DMS153 (cell line): Measurements from ENCODE around the gene HIRIP3.
"Not testable (repeated sequence)": the region's sequence is repeated elsewhere in the genome, so short reads cannot be mapped to it uniquely, and the experiment has no call there.

Experiments used
- DNase-seq: peaks from one replicate; lab custom pipeline; 2025; lab: John Stamatoyannopoulos, UW

Gene HIRIP3, protein sequence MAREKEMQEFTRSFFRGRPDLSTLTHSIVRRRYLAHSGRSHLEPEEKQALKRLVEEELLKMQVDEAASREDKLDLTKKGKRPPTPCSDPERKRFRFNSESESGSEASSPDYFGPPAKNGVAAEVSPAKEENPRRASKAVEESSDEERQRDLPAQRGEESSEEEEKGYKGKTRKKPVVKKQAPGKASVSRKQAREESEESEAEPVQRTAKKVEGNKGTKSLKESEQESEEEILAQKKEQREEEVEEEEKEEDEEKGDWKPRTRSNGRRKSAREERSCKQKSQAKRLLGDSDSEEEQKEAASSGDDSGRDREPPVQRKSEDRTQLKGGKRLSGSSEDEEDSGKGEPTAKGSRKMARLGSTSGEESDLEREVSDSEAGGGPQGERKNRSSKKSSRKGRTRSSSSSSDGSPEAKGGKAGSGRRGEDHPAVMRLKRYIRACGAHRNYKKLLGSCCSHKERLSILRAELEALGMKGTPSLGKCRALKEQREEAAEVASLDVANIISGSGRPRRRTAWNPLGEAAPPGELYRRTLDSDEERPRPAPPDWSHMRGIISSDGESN

DNA sequence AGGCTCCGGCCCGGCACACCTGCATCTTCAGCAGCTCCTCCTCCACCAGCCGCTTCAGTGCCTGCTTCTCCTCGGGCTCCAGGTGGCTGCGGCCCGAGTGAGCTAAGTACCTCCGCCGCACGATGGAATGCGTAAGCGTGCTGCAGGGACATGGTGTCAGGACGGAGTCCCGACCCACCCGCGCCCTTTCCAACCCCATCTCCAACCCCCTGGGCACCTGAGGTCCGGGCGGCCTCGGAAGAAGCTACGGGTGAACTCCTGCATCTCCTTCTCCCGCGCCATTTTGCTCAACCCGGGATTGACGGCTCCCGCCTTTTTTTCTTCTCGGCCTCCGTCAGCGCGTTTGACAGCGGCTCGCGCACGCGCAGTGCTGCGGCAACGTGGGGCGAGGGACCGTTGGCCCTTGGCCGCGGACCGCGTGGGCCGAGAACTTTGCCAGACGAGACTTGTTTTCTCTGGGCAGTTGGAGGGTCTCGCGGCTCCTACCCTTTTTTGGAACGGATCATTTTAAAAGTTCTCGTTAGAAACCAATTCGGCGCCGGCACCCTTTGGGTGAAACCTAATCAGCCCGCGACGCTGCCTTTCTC, at the start of gene HIRIP3:
TSS of gene HIRIP3 (minus strand) at position 294 of the 587 bp plus-strand sequence. CDS start at position 282, 12 bp downstream.
- peak; percentile 71 for DNase-seq

DNA sequence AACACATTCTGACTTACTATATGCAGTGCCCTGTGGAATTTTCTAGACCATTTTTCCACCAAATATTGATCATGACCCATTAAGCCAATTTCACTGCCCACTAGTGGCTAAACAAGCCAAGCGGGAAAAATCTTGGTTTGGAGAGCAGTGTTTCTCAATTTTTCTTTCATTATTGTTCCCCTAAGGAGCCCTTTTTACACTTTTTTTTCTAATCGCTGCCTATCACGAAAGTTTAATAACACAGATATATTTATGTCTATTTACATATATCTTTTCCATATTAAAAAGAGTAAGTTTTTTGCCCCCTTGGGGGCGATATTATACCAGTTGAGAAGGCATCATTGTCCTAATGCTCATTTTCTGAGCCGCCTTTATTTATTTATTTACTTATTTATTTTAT, 46.4 kb upstream of the HIRIP3 start:
- no peak for DNase-seq

DNA sequence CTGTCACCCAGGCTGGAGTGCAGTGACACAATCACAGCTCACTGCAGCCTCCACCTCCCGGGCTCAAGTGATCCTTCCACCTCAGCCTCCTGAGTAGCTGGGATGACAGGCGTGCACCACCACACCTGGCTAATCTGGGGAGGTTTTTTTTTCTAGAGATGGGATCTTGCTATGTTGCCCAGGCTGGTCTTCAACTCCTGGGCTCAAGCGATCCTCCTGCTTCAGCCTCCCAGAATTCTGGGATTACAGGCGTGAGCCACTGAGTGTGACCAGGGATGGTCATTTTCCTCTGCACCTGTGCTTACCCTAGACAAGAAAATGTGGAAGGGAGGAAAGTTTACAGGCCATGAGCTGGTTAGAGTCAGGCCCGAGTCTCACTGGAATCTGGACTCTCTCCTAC, 45.3 kb upstream of the HIRIP3 start:
- DNase-seq, result not testable (repeated sequence)

DNA sequence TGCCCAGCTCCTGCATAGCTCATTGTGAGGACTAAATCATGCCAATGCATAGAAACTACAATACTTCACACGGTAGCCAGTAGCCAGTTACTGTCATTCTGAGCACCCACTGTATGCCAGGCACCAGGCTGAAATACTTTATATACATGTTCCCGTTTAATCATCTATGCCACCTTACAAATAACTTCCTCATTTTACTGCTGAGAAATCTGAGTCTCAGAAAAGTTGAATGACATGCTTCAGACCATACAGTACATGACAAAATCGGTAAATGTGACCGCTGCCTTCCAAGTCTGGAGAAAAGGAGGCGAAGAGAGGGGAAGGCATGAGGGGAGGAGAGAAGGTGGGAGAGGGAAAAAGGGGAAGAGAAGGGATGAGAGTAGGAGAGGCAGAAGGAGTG, 44.8 kb upstream of the HIRIP3 start:
- DNase-seq, result no peak

DNA sequence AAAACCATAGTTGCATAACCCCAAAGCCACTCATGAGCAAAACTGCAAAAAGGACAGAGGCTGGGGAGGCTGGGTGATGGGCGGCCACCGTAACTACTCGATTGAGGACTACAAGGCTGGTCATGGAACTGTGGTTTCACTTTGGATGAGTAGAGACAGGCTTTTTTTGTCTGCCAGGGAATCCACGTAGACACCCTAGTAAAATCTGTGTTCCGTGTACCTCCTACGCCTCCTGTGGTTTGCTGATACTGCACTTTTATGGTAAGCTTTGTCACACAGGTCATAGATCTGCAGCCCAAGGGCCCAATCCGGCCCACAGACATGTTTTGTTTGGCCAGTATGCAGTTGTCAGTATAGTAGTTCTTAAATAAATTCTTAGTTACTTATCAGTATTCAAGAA, 37.9 kb upstream of the HIRIP3 start:
- no peak for DNase-seq

DNA sequence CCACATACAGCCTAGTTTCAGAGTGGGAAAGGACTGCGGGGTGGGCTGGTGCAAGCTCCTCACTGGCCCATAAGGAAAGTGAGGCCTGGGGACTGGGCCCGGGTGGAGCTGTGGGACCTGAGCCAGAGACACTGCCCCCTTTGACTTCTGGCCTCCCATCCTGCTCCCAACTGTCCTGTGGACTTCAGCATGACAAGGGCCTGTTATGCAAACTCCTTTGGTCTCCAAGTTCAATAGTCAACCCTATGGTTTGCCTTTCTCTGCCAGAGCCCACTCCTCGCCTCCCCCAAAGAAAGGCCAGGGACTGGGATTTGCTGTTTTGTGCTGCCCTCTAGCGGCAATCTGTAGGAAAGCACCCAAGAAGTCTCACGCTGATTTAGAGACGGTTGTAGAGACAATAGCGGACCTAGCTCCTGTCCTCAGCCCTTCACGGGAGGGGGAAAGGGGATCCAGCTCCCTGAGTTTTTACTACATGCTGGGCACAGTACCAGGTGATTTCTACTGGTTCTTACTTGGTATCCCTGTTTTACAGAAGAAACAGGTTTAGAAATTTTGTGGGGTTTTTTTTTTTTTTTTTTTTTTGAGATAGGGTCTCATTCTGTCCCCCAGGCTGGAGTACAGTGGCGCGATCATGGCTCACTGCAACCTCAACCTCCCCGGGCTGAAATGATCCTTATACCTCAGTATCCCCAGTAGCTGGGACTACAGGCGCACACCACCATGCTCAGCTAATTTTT, 36.8 kb upstream of the HIRIP3 start:
- DNase-seq, result peak; percentile 59

DNA sequence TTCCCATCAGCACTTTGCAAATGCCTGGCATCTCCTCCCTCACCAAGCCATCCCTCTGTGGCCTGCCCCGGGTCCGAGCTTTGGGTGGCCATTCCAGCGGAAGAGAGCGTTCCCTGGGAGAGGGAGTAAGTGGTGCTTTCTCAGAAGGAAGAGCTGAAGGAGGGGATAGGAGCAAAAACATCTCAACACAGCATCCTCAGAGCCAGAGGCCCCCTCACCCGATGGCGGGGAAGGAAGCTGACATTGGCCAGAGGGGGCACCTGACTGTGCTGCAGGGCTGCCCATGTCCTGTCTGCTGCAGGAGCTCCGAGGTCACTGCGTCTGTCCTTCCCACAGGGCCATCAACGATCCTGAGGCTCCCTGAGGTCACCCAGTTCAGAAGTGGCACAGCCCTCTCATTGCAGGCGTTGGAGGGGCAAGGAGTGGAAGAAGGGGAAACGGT, 36.1 kb upstream of the HIRIP3 start:
- no peak for DNase-seq

DNA sequence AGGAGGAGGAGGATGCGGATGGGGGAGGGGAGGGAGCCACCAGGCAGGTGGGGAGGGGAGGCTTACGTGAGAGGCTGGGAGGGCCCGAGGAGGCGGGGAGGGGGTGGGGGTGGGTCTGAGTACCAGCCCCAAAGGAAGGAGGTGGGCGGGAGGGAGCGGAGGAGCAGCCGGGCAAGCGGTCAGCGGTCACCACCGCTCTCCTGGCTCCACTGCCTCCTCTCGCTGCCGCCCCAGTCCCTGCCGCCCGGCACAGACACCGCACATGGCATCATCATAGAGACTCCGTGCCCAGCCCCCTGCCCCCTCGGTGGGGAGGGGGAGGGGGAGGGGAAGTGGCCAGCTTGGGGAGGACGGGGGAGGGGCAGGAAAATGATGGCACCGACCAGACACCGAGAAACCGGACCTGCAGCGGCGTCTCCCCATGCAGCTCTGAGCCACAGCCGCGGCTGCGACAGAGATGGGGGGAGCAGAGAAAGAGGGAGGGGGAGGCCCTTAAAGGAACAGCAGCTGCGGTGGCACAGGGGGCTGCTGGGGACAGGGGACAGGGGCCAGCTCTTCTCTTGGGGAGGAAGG, 35.5 kb upstream of the HIRIP3 start, which contains the start of gene TLCD3B:
TSS of gene TLCD3B (minus strand) at position 431 of the 573 bp plus-strand sequence. CDS start 744 bp downstream, outside the sequence.
- no peak for DNase-seq

DNA sequence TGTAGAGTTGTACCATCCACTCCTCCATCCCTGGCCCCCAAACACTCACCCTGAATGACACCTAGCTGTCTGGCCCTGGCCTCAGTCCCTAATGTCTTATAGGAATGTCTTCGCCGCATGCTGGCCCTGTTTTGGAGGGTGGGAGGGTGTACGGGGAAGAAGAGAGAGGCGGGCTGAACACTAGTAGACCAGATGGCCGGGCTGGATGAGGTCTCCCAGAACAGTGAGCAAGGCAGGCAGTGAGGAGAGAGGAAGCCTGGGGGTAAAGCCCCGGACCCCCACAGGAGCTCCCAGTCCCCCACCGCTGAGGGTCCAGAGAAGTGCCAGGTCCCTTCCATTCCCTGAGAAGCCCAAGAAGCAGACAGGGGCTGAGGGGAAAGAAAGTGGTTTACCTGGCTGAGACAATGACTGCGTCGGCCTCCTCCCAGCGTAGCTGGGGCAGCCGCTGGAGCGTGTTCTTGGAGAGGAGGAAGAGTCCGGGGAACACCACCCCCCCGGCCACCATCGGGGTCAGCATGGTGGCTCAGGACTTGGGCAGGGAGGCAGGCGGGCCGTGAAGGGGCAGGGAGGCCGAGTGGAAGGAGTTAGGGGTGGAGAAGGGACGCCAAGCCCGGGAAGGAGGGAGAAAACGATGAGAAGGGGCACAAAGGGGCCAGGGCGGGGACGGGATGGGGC, 34.7 kb upstream of the HIRIP3 start:
- no peak for DNase-seq

DNA sequence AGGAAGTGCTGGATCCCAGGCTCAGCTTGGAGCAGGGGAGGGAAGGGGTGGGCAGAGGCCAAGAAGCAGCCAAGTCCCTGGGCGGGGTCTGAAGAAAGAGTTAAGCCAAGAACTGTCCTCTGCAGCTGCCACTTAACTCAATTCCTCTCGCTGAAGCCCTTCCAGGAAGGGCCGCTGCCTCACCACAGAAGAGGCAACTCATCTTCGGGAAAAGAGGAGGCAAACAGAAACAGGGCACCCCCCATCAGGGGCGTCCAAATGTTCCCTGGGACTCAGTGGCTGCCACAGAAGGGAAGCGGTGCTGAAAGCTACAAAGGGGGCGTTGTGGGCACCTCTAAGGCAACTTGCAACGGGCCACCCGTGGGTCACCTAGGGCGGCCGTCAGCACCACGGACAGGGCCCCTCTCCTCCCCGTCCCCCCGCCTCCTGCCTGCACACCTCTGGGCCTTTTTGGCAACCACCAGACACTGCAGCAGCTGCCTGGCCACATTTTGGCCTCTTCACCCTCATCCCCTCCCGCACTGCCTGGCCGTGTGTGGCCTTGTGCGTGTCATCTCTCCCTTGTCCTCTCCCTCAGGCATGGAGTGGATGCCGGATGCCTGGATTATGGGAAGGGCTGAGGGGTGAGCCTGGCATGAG, 33.1 kb upstream of the HIRIP3 start:
- no peak for DNase-seq

DNA sequence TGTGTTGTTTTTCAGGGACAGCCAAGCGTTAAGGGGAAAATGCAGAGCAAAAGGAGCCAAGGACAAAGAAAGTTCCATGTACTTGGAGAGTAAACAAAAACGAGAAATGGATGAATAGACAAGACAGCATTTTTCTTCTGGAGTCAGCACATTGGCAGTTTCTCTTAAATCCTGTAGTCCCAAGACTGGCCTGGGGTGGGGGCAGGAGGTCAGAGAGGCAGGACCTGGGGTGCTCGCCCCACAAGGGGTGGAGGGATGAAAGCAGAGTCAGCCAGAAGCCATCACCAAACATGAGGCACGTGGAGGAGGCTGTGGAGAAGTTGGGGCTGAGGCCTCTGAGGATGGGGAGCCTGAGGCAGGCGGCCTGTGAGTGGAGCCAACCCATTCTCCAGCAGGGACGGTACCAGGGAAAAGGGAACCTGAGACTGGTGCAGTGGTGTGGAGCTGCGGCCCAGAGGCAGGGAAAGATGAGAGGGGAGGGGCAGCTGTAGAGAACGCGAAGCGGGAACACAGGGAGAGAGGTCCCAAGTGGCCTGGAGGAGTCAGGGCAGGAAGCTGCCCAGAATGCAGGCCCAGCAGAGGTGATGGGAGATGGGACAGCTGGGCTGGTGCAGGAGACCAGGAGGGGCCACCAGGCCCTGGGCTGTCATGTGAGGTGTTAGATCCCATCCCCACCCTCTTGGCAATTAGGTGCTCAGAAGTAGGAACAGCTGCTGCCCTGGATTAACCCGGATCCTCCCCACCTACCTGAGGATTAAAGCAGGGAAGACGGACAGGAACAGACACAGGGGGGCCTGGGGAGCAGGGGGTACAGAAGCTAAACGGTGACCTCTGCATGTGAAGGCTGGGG, 32.4 kb upstream of the HIRIP3 start:
- DNase-seq, result no peak

DNA sequence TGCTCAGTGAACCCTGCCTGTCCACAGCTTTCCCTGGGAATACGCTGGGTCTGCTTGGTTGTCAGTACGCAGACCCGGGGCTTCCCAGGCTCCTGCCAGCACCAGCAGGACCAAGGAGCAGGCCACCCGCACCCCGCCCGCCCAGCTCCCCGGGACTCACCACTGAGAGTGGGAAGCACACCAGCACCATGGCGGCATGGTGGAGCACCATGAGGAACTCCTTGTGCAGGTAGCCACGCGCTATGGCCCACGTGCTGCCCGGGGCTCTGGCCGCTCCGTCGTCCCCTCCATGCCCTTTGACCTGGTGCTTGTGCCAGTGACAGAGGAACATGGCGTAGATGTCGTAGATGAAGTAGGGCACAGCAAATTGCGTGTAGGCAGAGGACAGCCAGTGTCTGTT, 31.0 kb upstream of the HIRIP3 start:
- DNase-seq, result no peak

DNA sequence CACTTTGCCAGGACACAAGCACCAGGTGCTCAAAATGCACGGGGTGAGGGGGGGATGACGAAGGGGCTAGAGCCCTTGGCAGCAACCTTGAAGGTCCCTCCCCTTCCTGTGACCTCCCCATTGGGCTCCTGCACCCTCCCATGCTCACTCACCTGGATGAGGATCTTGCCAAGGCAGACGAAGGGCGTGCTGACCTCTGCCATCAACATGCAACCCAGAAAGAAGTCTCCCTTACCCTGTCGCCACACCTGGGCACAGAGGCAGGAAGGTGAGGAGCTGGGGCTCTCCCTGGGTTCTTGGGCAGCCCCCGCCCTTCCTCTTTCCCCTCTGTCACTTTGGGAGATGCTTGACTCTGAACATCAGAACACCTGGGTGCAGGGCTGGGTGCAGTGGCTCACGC, 30.2 kb upstream of the HIRIP3 start:
- no peak for DNase-seq

DNA sequence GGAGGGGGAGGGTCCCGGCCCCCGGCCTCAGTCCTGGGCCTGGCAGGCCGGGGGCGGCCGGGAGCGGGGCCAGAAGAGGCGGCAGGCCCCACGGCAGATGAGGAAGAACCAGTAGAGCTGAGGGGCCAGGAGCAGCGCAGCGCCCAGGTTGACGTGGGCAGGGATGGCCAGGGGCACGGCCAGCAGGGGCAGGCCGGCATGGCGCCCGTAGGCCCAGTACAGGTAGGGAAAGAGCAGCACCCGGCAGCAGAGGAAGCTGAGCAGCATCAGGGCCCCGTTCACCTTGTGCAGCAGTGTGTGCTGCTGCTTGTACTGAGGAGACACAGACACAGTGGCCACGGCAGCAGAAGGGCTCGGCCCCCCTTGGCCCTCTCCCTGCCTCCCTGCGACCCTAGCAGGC, 29.7 kb upstream of the HIRIP3 start:
- no peak for DNase-seq

DNA sequence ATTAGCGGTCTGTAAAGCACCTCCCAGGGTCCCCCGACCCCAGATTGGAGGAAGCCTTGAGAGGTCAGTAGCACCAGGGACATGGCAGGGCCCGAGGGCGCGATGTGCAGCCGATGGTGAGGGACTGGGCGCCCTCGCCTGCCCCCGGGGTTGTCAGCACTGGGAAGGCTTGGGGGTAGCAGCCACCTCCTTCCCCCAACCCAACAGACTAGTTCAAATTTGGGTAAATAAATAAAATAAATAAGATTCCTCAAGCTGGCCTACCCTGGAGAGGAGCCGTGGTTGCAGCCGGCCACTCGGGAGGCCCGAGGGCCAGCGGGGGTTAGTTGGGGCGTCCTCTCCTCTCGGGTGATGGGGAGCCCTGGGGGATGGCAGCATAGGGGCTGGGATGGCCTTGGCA, 29.0 kb upstream of the HIRIP3 start:
- DNase-seq, result no peak

DNA sequence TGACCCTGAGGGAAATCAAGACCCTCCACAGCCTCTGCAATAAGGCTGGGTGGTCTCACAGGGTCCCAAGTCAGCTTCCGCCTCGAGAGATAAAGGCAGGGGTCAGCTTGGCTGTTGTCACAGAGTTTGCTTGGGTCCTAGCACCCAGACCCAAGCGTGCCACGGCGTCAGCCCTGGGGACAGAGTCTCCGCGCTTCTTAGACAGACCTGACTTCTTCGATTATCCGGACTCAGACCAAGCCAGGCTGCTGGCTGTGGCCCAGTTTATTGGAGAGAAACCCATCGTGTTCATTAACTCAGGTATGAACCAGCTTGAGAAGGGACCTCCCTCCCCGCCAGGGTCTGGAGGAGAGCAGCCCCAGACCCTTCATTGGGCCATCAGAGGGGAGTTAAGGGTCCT, 28.2 kb upstream of the HIRIP3 start:
- no peak for DNase-seq

DNA sequence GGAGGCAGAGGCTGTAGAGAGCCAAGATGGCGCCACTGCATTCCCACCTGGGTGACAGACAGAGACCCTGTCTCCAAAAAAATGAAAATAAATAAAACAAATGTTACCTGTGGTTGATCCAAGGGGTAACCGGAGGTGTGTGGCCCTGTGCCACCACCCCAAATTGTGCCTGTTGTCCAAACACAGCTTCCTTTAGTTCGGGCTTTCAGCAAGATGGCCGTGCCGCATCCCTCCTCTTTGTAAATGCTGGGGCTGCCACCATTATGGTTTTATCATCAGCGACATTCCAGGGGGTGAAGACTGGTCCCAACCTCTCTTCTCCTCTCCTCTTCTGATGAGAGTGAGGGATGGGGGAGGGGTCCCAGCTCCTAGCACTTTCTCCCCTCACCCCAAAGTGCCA, 27.5 kb upstream of the HIRIP3 start, which contains the start of gene C16orf92:
TSS of gene C16orf92 (plus strand) at position 312 of the 400 bp plus-strand sequence. CDS start 143 bp downstream, outside the sequence.
- DNase-seq, result no peak

DNA sequence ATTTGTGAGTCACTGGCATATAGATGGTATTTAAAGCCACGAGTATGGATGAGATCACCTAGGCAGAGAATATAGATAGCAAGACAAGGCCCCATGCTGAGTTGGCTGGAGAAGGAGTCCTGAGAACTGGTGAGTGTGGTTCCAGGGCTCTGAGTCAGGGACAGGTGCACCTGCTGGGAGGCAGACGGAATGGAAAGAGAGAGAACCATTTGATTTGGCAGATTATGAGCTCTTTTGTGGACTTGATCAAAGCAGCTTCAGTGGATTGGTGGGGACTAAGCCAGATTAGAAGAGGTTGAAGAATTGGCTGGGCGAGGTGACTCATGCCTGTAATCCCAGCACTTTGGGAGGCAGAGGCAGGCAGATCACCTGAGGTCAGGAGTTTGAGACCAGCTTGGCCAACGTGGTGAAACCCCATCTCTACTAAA, 23.3 kb upstream of the HIRIP3 start:
- no peak for DNase-seq

DNA sequence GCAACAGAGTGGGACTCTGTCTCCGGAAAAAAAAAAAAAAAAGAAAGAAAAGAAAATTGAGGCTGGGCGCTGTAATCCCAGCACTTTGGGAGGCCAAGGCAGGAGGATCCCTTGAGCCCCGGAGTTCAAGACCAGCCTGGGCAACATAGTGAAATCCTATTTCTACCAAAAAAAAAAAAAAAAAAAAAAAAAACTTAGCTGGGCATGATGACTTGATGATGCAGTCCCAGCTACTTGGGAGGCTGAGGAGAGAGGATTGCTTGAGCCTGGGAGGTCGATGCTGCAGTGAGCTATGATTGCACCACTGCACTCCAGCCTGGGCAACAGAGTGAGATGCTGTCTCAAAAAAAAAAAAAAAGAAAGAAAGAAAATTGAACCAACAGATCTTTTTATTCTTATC, 22.5 kb upstream of the HIRIP3 start:
- not testable (repeated sequence) for DNase-seq

DNA sequence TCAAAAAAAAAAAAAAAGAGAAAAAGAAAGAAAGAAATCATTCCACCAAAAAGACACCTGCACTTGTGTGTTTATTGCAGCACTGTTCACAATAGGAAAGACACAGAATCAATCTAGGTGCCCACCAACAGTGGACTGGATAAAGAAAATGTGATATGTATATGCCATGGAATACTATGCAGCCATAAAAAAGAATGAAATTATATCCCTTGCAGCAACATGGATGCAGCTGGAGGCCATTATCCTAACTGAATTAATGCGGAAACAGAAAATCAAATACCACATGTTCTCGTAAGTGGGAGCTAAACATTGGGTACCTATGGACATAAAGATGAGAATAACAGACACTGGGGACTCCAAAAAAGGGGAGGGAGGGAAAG, 21.9 kb upstream of the HIRIP3 start:
- DNase-seq, result no peak
